ENCODE results near the gene DISC1.

- no peak for TF ChIP-seq EP300 (IDR thresholded peaks at IDR 0.05)
- TF ChIP-seq CTCF (IDR thresholded peaks at IDR 0.05): no peak
These were observed 323.9 kb downstream of the DISC1 start for GRCh38 chr1:231950331-231951128.
